ENCODE measurements around the gene UBTD1. TPM values are rescaled to one million over a fixed set of nuclear protein-coding genes. Genes with fewer than 3 reads are reported as not detected.

Gene UBTD1
- total RNA-seq, 2 donors from 2014 or later, result 19.1 to 19.3 TPM

GRCh38 chr10:97520520-97520919 lies 21.8 kb downstream of the UBTD1 start:
- no peaks in the 10 kb centered on the region for H3K27me3 Mint-ChIP-seq (ENCODE audit: insufficient read depth)
- WGBS, 2 experiments (ENCODE audit: insufficient coverage in 1 of 2, insufficient read length in 1 of 2), result 78 to 100% methylated on average over 1 to 5 of the region's 5 CpGs
- no peak for TF ChIP-seq CTCF (conservative IDR thresholded peaks at IDR 0.05)
- Histone ChIP-seq H3K9ac (ENCODE audit: extremely low read depth, low read length, poor library complexity, severe bottlenecking) (no peak overlapping the region), H3K9me3 (ENCODE audit: control insufficient read depth, low read length) (no peaks in the 10 kb centered on the region), H3K27ac (ENCODE audit: low read depth, low read length) (no peak overlapping the region), H3K4me1 (ENCODE audit: control insufficient read depth, insufficient read depth, low read length) (no peaks in the 10 kb centered on the region), H3K4me3 (ENCODE audit: low read length) (no peak overlapping the region), H3K36me3 (ENCODE audit: control insufficient read depth, insufficient read depth, low read length) (no peaks in the 10 kb centered on the region), H3K27me3 (ENCODE audit: control insufficient read depth, insufficient read depth, low read length, poor library complexity, severe bottlenecking) (no peaks in the 10 kb centered on the region)
- H3K36me3 Mint-ChIP-seq (ENCODE audit: low read depth), result no peaks in the 10 kb centered on the region
- DNase-seq, result no peak
- peaks cover 30% of the 10 kb centered on the region for H3K4me1 Mint-ChIP-seq
- no peaks in the 10 kb centered on the region for H3K9me3 Mint-ChIP-seq
- peak overlapping the region; percentile 25 for H3K4me3 Mint-ChIP-seq
- H3K27ac Mint-ChIP-seq, result peak overlapping the region; percentile 76

- peaks cover 28% of the 10 kb centered on the region for H3K4me1 Mint-ChIP-seq
- no peaks in the 10 kb centered on the region for H3K27me3 Mint-ChIP-seq (ENCODE audit: insufficient read depth)
- no peak overlapping the region for H3K9ac ChIP-seq (ENCODE audit: extremely low read depth, low read length, poor library complexity, severe bottlenecking)
- 74 to 77% methylated on average over 7 to 11 of the region's 11 CpGs for WGBS, 2 experiments (ENCODE audit: insufficient coverage in 1 of 2, insufficient read length in 1 of 2)
- H3K36me3 ChIP-seq (ENCODE audit: control insufficient read depth, insufficient read depth, low read length), result no peaks in the 10 kb centered on the region
- H3K4me3 ChIP-seq (ENCODE audit: low read length), result no peak overlapping the region
- no peaks in the 10 kb centered on the region for H3K4me1 ChIP-seq (ENCODE audit: control insufficient read depth, insufficient read depth, low read length)
- H3K27me3 ChIP-seq (ENCODE audit: control insufficient read depth, insufficient read depth, low read length, poor library complexity, severe bottlenecking), result no peaks in the 10 kb centered on the region
- DNase-seq, result peak; percentile 83
- TF ChIP-seq CTCF (conservative IDR thresholded peaks at IDR 0.05), result peak; percentile 22
- no peaks in the 10 kb centered on the region for H3K36me3 Mint-ChIP-seq (ENCODE audit: low read depth)
- no peaks in the 10 kb centered on the region for H3K9me3 ChIP-seq (ENCODE audit: control insufficient read depth, low read length)
- H3K9me3 Mint-ChIP-seq, result no peaks in the 10 kb centered on the region
- H3K4me3 Mint-ChIP-seq, result peak overlapping the region; percentile 25
- peak overlapping the region; percentile 76 for H3K27ac Mint-ChIP-seq
- no peak overlapping the region for H3K27ac ChIP-seq (ENCODE audit: low read depth, low read length)
Observed at GRCh38 chr10:97520978-97521761, 22.4 kb downstream of the UBTD1 start.

- Histone ChIP-seq H3K4me3 (ENCODE audit: low read length) (no peak overlapping the region), H3K4me1 (ENCODE audit: control insufficient read depth, insufficient read depth, low read length) (no peaks in the 10 kb centered on the region), H3K36me3 (ENCODE audit: control insufficient read depth, insufficient read depth, low read length) (no peaks in the 10 kb centered on the region), H3K27ac (ENCODE audit: low read depth, low read length) (no peak overlapping the region), H3K9me3 (ENCODE audit: control insufficient read depth, low read length) (no peaks in the 10 kb centered on the region), H3K9ac (ENCODE audit: extremely low read depth, low read length, poor library complexity, severe bottlenecking) (no peak overlapping the region), H3K27me3 (ENCODE audit: control insufficient read depth, insufficient read depth, low read length, poor library complexity, severe bottlenecking) (no peaks in the 10 kb centered on the region)
- 92 to 99% methylated on average over 6 of the region's 6 CpGs for WGBS, 2 experiments (ENCODE audit: insufficient coverage in 1 of 2, insufficient read length in 1 of 2)
- H3K27ac Mint-ChIP-seq, result no peak overlapping the region
- H3K4me3 Mint-ChIP-seq, result no peak overlapping the region
- H3K9me3 Mint-ChIP-seq, result peaks cover 7% of the 10 kb centered on the region
- TF ChIP-seq CTCF (conservative IDR thresholded peaks at IDR 0.05), result no peak
- H3K27me3 Mint-ChIP-seq (ENCODE audit: insufficient read depth), result no peaks in the 10 kb centered on the region
- peaks cover 27% of the 10 kb centered on the region for H3K4me1 Mint-ChIP-seq
- no peak for DNase-seq
- H3K36me3 Mint-ChIP-seq (ENCODE audit: low read depth), result no peaks in the 10 kb centered on the region
Observed at GRCh38 chr10:97522071-97522470, 23.3 kb downstream of the UBTD1 start.
